Upper lobe of right lung (tissue), 1 donor: ENCODE data around the gene HDDC2. TPM values are rescaled to one million over a fixed set of nuclear protein-coding genes. Genes with fewer than 3 reads are reported as not detected.

Source experiments
- ATAC-seq: fragments of 200-7000 bp; cut with Tn5 transposase; one replicate; pipeline ENCODE4 v1.9.1; 2020; ENCODE audit warnings: mild to moderate bottlenecking, moderate library complexity
- DNase-seq: peaks from one replicate; pipeline ENCODE4 v3.0.0-alpha.2; 2020
- H3K27ac ChIP-seq: fragments of 200-600 bp; one replicate; pipeline ENCODE4 v1.8.0; 2022
- H3K27me3 ChIP-seq: fragments of 200-600 bp; one replicate; pipeline ENCODE4 v1.8.0; 2022; ENCODE audit warnings: mild to moderate bottlenecking
- H3K36me3 ChIP-seq: fragments of 200-600 bp; one replicate; pipeline ENCODE4 v1.8.0; 2022
- H3K4me1 ChIP-seq: fragments of 200-600 bp; one replicate; pipeline ENCODE4 v1.8.0; 2022
- H3K4me3 ChIP-seq: fragments of 200-600 bp; one replicate; pipeline ENCODE4 v1.8.0; 2022; ENCODE audit warnings: mild to moderate bottlenecking
- H3K9me3 ChIP-seq: fragments of 200-600 bp; one replicate; pipeline ENCODE4 v1.8.0; 2022
- CTCF ChIP-seq: fragments of 200-600 bp; IDR thresholded peaks from one replicate; pipeline ENCODE4 v1.8.0; 2022; ENCODE audit warnings: antibody characterized with exemption
- intact Hi-C: fragments of 100-400 bp; cut with DNase I; formaldehyde crosslinking; loops from one replicate; pipeline ENCODE4 v1.11.0; 2022
- total RNA-seq: library from RNA; stranded (reverse); fragmentation: NEBNext Ultra II Directional; extraction: Animal tissue kit (Norgen Biotek cat#: 25700); gene quantifications from one replicate; pipeline ENCODE4 v1.2.1, GENCODE V29; 2021
- donor health status: DM: no; HTN: yes; CAD: no; lungs with severe emphysema.

The HDDC2 gene
- total RNA-seq, 1 donor from 2014 or later, result 51.7 TPM

- intact Hi-C loops, result no loop called here
- H3K4me1 ChIP-seq, result no peaks in the 10 kb centered on the region
- no peak overlapping the region for H3K4me3 ChIP-seq
- TF ChIP-seq CTCF, result no peak
- no peaks in the 10 kb centered on the region for H3K9me3 ChIP-seq
- ATAC-seq, result no peak
- no peak for DNase-seq
- peaks cover 20% of the 10 kb centered on the region for H3K36me3 ChIP-seq
- no peaks in the 10 kb centered on the region for H3K27me3 ChIP-seq
- no peak overlapping the region for H3K27ac ChIP-seq
These were observed 30.1 kb downstream of the HDDC2 start for GRCh38 chr6:125271486-125272159.

GRCh38 chr6:125270380-125270779 lies 31.4 kb downstream of the HDDC2 start:
- no peak for TF ChIP-seq CTCF
- intact Hi-C loops, result no loop called here
- no peaks in the 10 kb centered on the region for H3K27me3 ChIP-seq
- H3K4me1 ChIP-seq, result no peaks in the 10 kb centered on the region
- DNase-seq (no peak), ATAC-seq (no peak)
- H3K4me3 ChIP-seq, result no peak overlapping the region
- no peak overlapping the region for H3K27ac ChIP-seq
- H3K9me3 ChIP-seq, result no peaks in the 10 kb centered on the region
- H3K36me3 ChIP-seq, result peaks cover 18% of the 10 kb centered on the region

- Histone ChIP-seq H3K36me3 (peaks cover 10% of the 10 kb centered on the region), H3K27me3 (no peaks in the 10 kb centered on the region), H3K4me1 (no peaks in the 10 kb centered on the region), H3K9me3 (no peaks in the 10 kb centered on the region), H3K4me3 (no peak overlapping the region), H3K27ac (no peak overlapping the region)
- TF ChIP-seq CTCF, result no peak
- ATAC-seq (no peak), DNase-seq (no peak)
- intact Hi-C loops, result no loop called here
These were observed 32.3 kb downstream of the HDDC2 start for GRCh38 chr6:125269328-125269985.

- Histone ChIP-seq H3K27ac (no peak overlapping the region), H3K4me1 (no peaks in the 10 kb centered on the region), H3K27me3 (no peaks in the 10 kb centered on the region), H3K36me3 (peaks cover 10% of the 10 kb centered on the region), H3K4me3 (no peak overlapping the region), H3K9me3 (no peaks in the 10 kb centered on the region)
- DNase-seq (no peak), ATAC-seq (no peak)
- TF ChIP-seq CTCF, result no peak
- intact Hi-C loops, result no loop called here
These were observed 33.0 kb downstream of the HDDC2 start for GRCh38 chr6:125268765-125269164.

GRCh38 chr6:125267806-125268523 lies 33.8 kb downstream of the HDDC2 start:
- H3K9me3 ChIP-seq, result no peaks in the 10 kb centered on the region
- H3K27me3 ChIP-seq, result no peaks in the 10 kb centered on the region
- no peak overlapping the region for H3K4me3 ChIP-seq
- intact Hi-C loops, result no loop called here
- peaks cover 5% of the 10 kb centered on the region for H3K36me3 ChIP-seq
- no peak overlapping the region for H3K27ac ChIP-seq
- no peak for TF ChIP-seq CTCF
- no peaks in the 10 kb centered on the region for H3K4me1 ChIP-seq
- DNase-seq (no peak), ATAC-seq (no peak)
